Activated CD8-positive, alpha-beta T cell treated with anti-CD3 and anti-CD28 coated beads for 36 hours (primary cell): ENCODE results near the gene ANKFN1. TPM values are rescaled to one million over a fixed set of nuclear protein-coding genes. Genes with fewer than 3 reads are reported as not detected.

Experiments used
- ATAC-seq: fragments of 200-7000 bp; cut with Tn5 transposase; one replicate; pipeline ENCODE4 v1.10.0; 2021; ENCODE audit warnings: mild to moderate bottlenecking, moderate library complexity
- CTCF ChIA-PET: fragments of 350-600 bp; sonication (Branson Sonifier 250); formaldehyde crosslinking; loops from one replicate; lab custom pipeline; 2021; ENCODE audit warnings: antibody characterized with exemption; lab: Charles Lee
- POLR2A ChIA-PET: fragments of 350-600 bp; sonication (Branson Sonifier 250); formaldehyde crosslinking; loops from one replicate; lab custom pipeline; 2021; ENCODE audit warnings: antibody characterized with exemption; lab: Charles Lee
- DNase-seq: peaks from one replicate; pipeline ENCODE4 v3.0.0-alpha.2; 2020
- H3K27ac Mint-ChIP-seq: one replicate; pipeline ENCODE4 v1.8.0; 2021; ENCODE audit warnings: mild to moderate bottlenecking, mixed read lengths
- H3K27me3 Mint-ChIP-seq: one replicate; pipeline ENCODE4 v1.8.0; 2021; ENCODE audit warnings: mixed read lengths
- H3K36me3 Mint-ChIP-seq: one replicate; pipeline ENCODE4 v1.8.0; 2021; ENCODE audit warnings: low read depth, mixed read lengths
- H3K4me1 Mint-ChIP-seq: one replicate; pipeline ENCODE4 v1.8.0; 2021; ENCODE audit warnings: low read depth, mixed read lengths
- H3K4me3 Mint-ChIP-seq: one replicate; pipeline ENCODE4 v1.8.0; 2021; ENCODE audit warnings: mild to moderate bottlenecking, moderate library complexity, mixed read lengths
- H3K9me3 Mint-ChIP-seq: one replicate; pipeline ENCODE4 v1.8.0; 2021; ENCODE audit warnings: mixed read lengths
- CTCF ChIP-seq: fragments of 200-600 bp; IDR thresholded peaks from one replicate; pipeline ENCODE4 v1.8.0; 2022; ENCODE audit warnings: antibody characterized with exemption, mild to moderate bottlenecking
- intact Hi-C: fragments of 100-400 bp; cut with micrococcal nuclease; formaldehyde crosslinking; loops from one replicate; pipeline ENCODE4 v1.10.0; 2022
- total RNA-seq, 2 experiments: library from RNA; stranded (reverse); gene quantifications; one replicate each; pipeline ENCODE4 v1.2.3, GENCODE V29; 2021

ANKFN1 gene
- total RNA-seq, 2 experiments from 2014 or later: not detected

GRCh38 chr17:56416682-56417351 is 263.5 kb downstream of the ANKFN1 start:
- intact Hi-C loops: no loop called here
- no peak overlapping the region for H3K4me3 Mint-ChIP-seq
- ChIA-PET POLR2A (no interaction called here), CTCF (no interaction called here)
- no peaks in the 10 kb centered on the region for H3K9me3 Mint-ChIP-seq
- H3K36me3 Mint-ChIP-seq: no peaks in the 10 kb centered on the region
- H3K4me1 Mint-ChIP-seq: no peaks in the 10 kb centered on the region
- H3K27me3 Mint-ChIP-seq: peaks cover 5% of the 10 kb centered on the region
- DNase-seq: no peak
- no peak overlapping the region for H3K27ac Mint-ChIP-seq
- ATAC-seq: no peak
- no peak for TF ChIP-seq CTCF

- CTCF ChIA-PET: no interaction called here
- intact Hi-C loops: no loop called here
- DNase-seq: no peak
- no peak for TF ChIP-seq CTCF
- ATAC-seq: peak; percentile 34
- Mint-ChIP-seq H3K36me3 (no peaks in the 10 kb centered on the region), H3K27ac (no peak overlapping the region), H3K27me3 (peaks cover 9% of the 10 kb centered on the region), H3K4me3 (no peak overlapping the region), H3K4me1 (peaks cover 17% of the 10 kb centered on the region), H3K9me3 (no peaks in the 10 kb centered on the region)
- POLR2A ChIA-PET: no interaction called here
These were observed 270.7 kb downstream of the ANKFN1 start for GRCh38 chr17:56424005-56424404.

GRCh38 chr17:56424543-56425044 is 271.3 kb downstream of the ANKFN1 start:
- no peaks in the 10 kb centered on the region for H3K9me3 Mint-ChIP-seq
- ATAC-seq: peak; percentile 71
- intact Hi-C loops: no loop called here
- H3K27me3 Mint-ChIP-seq: peaks cover 9% of the 10 kb centered on the region
- ChIA-PET POLR2A (no interaction called here), CTCF (no interaction called here)
- no peaks in the 10 kb centered on the region for H3K36me3 Mint-ChIP-seq
- peak; percentile 12 for DNase-seq
- H3K4me1 Mint-ChIP-seq: peaks cover 17% of the 10 kb centered on the region
- TF ChIP-seq CTCF: no peak
- H3K27ac Mint-ChIP-seq: no peak overlapping the region
- no peak overlapping the region for H3K4me3 Mint-ChIP-seq

- CTCF ChIA-PET: no interaction called here
- H3K36me3 Mint-ChIP-seq: no peaks in the 10 kb centered on the region
- H3K4me1 Mint-ChIP-seq: peaks cover 17% of the 10 kb centered on the region
- intact Hi-C loops: no loop called here
- DNase-seq (no peak), ATAC-seq (no peak)
- POLR2A ChIA-PET: no interaction called here
- H3K27me3 Mint-ChIP-seq: peaks cover 9% of the 10 kb centered on the region
- no peak overlapping the region for H3K27ac Mint-ChIP-seq
- no peaks in the 10 kb centered on the region for H3K9me3 Mint-ChIP-seq
- H3K4me3 Mint-ChIP-seq: no peak overlapping the region
- TF ChIP-seq CTCF: no peak
These were observed 272.2 kb downstream of the ANKFN1 start for GRCh38 chr17:56425483-56425882.

- no peak for DNase-seq
- ChIA-PET POLR2A (no interaction called here), CTCF (no interaction called here)
- no peak for ATAC-seq
- H3K9me3 Mint-ChIP-seq: no peaks in the 10 kb centered on the region
- no peak overlapping the region for H3K4me3 Mint-ChIP-seq
- H3K27me3 Mint-ChIP-seq: peaks cover 9% of the 10 kb centered on the region
- peaks cover 17% of the 10 kb centered on the region for H3K4me1 Mint-ChIP-seq
- H3K36me3 Mint-ChIP-seq: no peaks in the 10 kb centered on the region
- TF ChIP-seq CTCF: no peak
- H3K27ac Mint-ChIP-seq: no peak overlapping the region
- intact Hi-C loops: no loop called here
These were observed 273.6 kb downstream of the ANKFN1 start for GRCh38 chr17:56426901-56427300.
